Measurements from ENCODE around the gene MASP1.
"Not testable (repeated sequence)": the region's sequence is repeated elsewhere in the genome, so short reads cannot be mapped to it uniquely, and the experiment has no call there.

Gene MASP1

GRCh38 chr3:187265461-187265955, 26.0 kb downstream of the MASP1 start:
- no peak for DNase-seq (ENCODE audit: low spot score)

GRCh38 chr3:187264911-187265310, 26.6 kb downstream of the MASP1 start:
- no peak for DNase-seq (ENCODE audit: low spot score)

- peak; percentile 27 for DNase-seq (ENCODE audit: low spot score)
Measured at GRCh38 chr3:187264021-187264420, 27.5 kb downstream of the MASP1 start.

- no peak for DNase-seq (ENCODE audit: low spot score)
Measured at GRCh38 chr3:187263270-187263669, 28.3 kb downstream of the MASP1 start.

GRCh38 chr3:187262360-187262759, 29.2 kb downstream of the MASP1 start:
- DNase-seq (ENCODE audit: low spot score): no peak

- DNase-seq (ENCODE audit: low spot score): no peak
Measured at GRCh38 chr3:187261541-187261969, 30.0 kb downstream of the MASP1 start.

- no peak for DNase-seq (ENCODE audit: low spot score)
Measured at GRCh38 chr3:187259171-187259570, 32.4 kb downstream of the MASP1 start.

- no peak for DNase-seq (ENCODE audit: low spot score)
Measured at GRCh38 chr3:187257992-187258692, 33.4 kb downstream of the MASP1 start.

- DNase-seq (ENCODE audit: low spot score): no peak
Measured at GRCh38 chr3:187257471-187257870, 34.1 kb downstream of the MASP1 start.

- DNase-seq (ENCODE audit: low spot score): no peak
Measured at GRCh38 chr3:187256051-187256616, 35.4 kb downstream of the MASP1 start.

- no peak for DNase-seq (ENCODE audit: low spot score)
Measured at GRCh38 chr3:187255314-187255713, 36.2 kb downstream of the MASP1 start.

- DNase-seq (ENCODE audit: low spot score): no peak
Measured at GRCh38 chr3:187252311-187252710, 39.2 kb downstream of the MASP1 start.

GRCh38 chr3:187251599-187251998, 39.9 kb downstream of the MASP1 start:
- no peak for DNase-seq (ENCODE audit: low spot score)

- DNase-seq (ENCODE audit: low spot score): no peak
Measured at GRCh38 chr3:187247398-187247797, 44.1 kb downstream of the MASP1 start.

GRCh38 chr3:187243933-187244524, 47.5 kb downstream of the MASP1 start:
- DNase-seq (ENCODE audit: low spot score): no peak

- no peak for DNase-seq (ENCODE audit: low spot score)
Measured at GRCh38 chr3:187242900-187243299, 48.6 kb downstream of the MASP1 start.

- DNase-seq (ENCODE audit: low spot score): no peak
Measured at GRCh38 chr3:187242435-187242834, 49.1 kb downstream of the MASP1 start.

- DNase-seq (ENCODE audit: low spot score): not testable (repeated sequence)
Measured at GRCh38 chr3:187238835-187239234, 52.7 kb downstream of the MASP1 start.

- DNase-seq (ENCODE audit: low spot score): no peak
Measured at GRCh38 chr3:187238239-187238638, 53.3 kb downstream of the MASP1 start.

- no peak for DNase-seq (ENCODE audit: low spot score)
Measured at GRCh38 chr3:187237741-187238140, 53.8 kb downstream of the MASP1 start.

GRCh38 chr3:187236962-187237361, 54.6 kb downstream of the MASP1 start:
- no peak for DNase-seq (ENCODE audit: low spot score)

GRCh38 chr3:187230011-187230410, 61.5 kb downstream of the MASP1 start:
- no peak for DNase-seq (ENCODE audit: low spot score)

GRCh38 chr3:187228740-187229139, 62.8 kb downstream of the MASP1 start:
- DNase-seq (ENCODE audit: low spot score): no peak

All from HuH-7.5 (cell line).